ENCODE data around the gene KCNJ8. TPM values are rescaled to one million over a fixed set of nuclear protein-coding genes. Genes with fewer than 3 reads are reported as not detected.

Gene KCNJ8
- total RNA-seq, 1 experiment from 2014 or later, result 0.22 TPM

DNA sequence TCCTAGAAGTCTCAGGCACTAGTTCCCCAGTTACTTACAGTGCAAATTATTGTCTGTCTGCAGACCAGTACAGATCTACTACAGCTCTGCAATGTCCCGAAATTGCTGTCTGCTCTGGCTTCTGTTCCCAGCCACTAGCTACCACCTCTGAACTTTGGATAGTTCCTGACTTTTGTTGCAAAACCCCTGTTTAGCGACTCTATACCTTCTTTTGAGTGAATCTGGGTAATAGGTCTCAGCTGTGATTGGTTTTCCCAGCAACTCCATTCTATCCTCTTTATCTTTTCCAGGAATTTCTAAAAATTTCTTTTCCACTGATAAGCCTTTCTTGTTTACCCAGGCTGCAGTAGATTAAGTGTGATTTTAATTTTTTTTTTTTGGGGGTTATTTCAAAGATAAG lies 16.8 kb downstream of the KCNJ8 start:
- TF ChIP-seq, protein P1, sequence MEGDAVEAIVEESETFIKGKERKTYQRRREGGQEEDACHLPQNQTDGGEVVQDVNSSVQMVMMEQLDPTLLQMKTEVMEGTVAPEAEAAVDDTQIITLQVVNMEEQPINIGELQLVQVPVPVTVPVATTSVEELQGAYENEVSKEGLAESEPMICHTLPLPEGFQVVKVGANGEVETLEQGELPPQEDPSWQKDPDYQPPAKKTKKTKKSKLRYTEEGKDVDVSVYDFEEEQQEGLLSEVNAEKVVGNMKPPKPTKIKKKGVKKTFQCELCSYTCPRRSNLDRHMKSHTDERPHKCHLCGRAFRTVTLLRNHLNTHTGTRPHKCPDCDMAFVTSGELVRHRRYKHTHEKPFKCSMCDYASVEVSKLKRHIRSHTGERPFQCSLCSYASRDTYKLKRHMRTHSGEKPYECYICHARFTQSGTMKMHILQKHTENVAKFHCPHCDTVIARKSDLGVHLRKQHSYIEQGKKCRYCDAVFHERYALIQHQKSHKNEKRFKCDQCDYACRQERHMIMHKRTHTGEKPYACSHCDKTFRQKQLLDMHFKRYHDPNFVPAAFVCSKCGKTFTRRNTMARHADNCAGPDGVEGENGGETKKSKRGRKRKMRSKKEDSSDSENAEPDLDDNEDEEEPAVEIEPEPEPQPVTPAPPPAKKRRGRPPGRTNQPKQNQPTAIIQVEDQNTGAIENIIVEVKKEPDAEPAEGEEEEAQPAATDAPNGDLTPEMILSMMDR (conservative IDR thresholded peaks at IDR 0.05), result no peak
- Histone ChIP-seq H3K18ac (ENCODE audit: insufficient read length, low read depth, low read length) (no peak overlapping the region), H3K14ac (ENCODE audit: insufficient read depth, low read length) (no peak overlapping the region), H3K9ac (ENCODE audit: extremely low read depth, insufficient read length, low read length) (no peak overlapping the region), H2BK12ac (ENCODE audit: insufficient read length, low read depth, low read length) (no peak overlapping the region), H3K23me2 (ENCODE audit: insufficient read length, low read depth, low read length, poor library complexity, severe bottlenecking) (no peaks in the 10 kb centered on the region), H2BK120ac (ENCODE audit: low read depth, low read length, poor library complexity, severe bottlenecking) (no peak overlapping the region), H3K56ac (ENCODE audit: insufficient read length, low read depth, low read length) (no peak overlapping the region), H3K4me2 (ENCODE audit: insufficient read depth, insufficient read length, low read length) (no peak overlapping the region), H3K27ac (ENCODE audit: insufficient read length, low read depth, low read length) (no peak overlapping the region), H4K8ac (replicated peaks; ENCODE audit: insufficient read length, low read depth, low read length) (no peak overlapping the region), H3T11ph (ENCODE audit: low read length) (no peak overlapping the region), H4K91ac (ENCODE audit: insufficient read length, low read depth, low read length) (no peak overlapping the region), H3K27me3 (ENCODE audit: insufficient read depth, low read length) (no peaks in the 10 kb centered on the region), H2BK15ac (ENCODE audit: low read depth, low read length) (no peak overlapping the region), H3K4me1 (ENCODE audit: insufficient read depth, low read length) (no peaks in the 10 kb centered on the region; the same call in 1 of the 2 replicates), H2BK20ac (ENCODE audit: low read depth, low read length, poor library complexity, severe bottlenecking) (no peak overlapping the region), H2AK5ac (ENCODE audit: insufficient read length, low read length) (no peak overlapping the region), H3K9me3 (ENCODE audit: control insufficient read depth, low read depth, low read length) (no peaks in the 10 kb centered on the region), H3K79me1 (ENCODE audit: insufficient read depth, low read depth, low read length, poor library complexity, severe bottlenecking) (no peaks in the 10 kb centered on the region), H4K5ac (ENCODE audit: insufficient read length, low read depth, low read length) (no peak overlapping the region), H3K79me2 (ENCODE audit: insufficient read depth, low read length) (no peaks in the 10 kb centered on the region), H2BK5ac (ENCODE audit: insufficient read length, low read length) (no peak overlapping the region), H2AFZ (ENCODE audit: low read length) (no peak overlapping the region), H3K23ac (ENCODE audit: insufficient read length, low read depth, low read length) (no peak overlapping the region), H3K4ac (ENCODE audit: low read depth, low read length) (no peak overlapping the region), H4K20me1 (ENCODE audit: control insufficient read depth, insufficient read depth, insufficient read length) (no peaks in the 10 kb centered on the region)
- no peaks in the 10 kb centered on the region for H3K9me3 Mint-ChIP-seq
- no peak overlapping the region for H3K27ac Mint-ChIP-seq
- DNase-seq, result no peak
- no peak overlapping the region for H3K4me3 Mint-ChIP-seq
- peaks cover 4% of the 10 kb centered on the region; the same call in 1 of the 2 replicates for H3K27me3 Mint-ChIP-seq (ENCODE audit: low read depth)
- WGBS (ENCODE audit: extremely low coverage, insufficient read length, low lambda C conversion rate), result no CpG with 5 or more reads among the region's 2 CpGs
- H3K4me1 Mint-ChIP-seq, result no peaks in the 10 kb centered on the region
- H3K36me3 Mint-ChIP-seq (ENCODE audit: insufficient read depth in 1 of 3, low read depth in 3 of 3), result no peaks in the 10 kb centered on the region
